Ammon's horn (tissue), 1 donor: ENCODE measurements around the gene PGLYRP4.

Experiments
- DNase-seq: peaks from one replicate; pipeline ENCODE4 v3.0.0-alpha.2; 2016; ENCODE audit warnings: low spot score

PGLYRP4 gene

DNA sequence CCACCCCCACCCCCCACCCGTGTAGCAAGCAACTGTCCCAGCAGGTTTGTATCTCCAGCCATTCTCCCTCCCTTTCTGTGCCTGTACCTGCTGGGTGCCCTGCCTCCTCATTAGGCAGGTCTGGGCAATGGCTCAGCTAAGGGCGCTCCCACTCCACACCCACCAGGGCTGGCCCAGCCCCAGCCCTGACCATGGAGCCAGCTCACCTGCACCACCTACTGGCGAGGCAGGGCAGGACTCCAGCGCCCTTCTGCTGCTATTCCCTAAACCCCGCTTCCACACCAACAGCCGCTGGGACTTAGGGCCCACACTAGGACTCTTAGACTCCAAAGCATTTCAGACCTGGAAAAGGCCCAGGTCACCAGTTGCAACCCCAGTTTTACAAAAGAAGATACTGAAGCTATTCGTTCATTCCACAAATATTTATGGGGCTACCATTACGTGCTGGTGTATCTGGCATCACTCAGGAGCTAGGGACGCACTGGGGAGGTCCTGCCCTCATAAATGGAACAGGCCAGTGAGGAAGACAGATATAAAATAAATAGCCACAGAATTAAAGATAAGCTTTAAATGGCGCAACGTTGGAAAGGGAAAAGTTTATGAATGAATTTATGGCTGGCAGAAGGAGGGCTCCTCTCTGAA lies 59.9 kb downstream of the PGLYRP4 start:
- DNase-seq = no peak
